WI38 (cell line): ENCODE results near the gene NOS1.

Source experiments
- H3K4me3 ChIP-seq: 2 replicates; pipeline ENCODE4 v1.5.1; 2011; ENCODE audit warnings: low read depth, mild to moderate bottlenecking, control low read depth, low read length
- TF ChIP-seq, protein P1 (sequence below): IDR thresholded peaks from 2 replicates; pipeline ENCODE4 v1.5.1; 2012; ENCODE audit warnings: low read depth, mild to moderate bottlenecking, control low read depth, low read length

The NOS1 gene

DNA sequence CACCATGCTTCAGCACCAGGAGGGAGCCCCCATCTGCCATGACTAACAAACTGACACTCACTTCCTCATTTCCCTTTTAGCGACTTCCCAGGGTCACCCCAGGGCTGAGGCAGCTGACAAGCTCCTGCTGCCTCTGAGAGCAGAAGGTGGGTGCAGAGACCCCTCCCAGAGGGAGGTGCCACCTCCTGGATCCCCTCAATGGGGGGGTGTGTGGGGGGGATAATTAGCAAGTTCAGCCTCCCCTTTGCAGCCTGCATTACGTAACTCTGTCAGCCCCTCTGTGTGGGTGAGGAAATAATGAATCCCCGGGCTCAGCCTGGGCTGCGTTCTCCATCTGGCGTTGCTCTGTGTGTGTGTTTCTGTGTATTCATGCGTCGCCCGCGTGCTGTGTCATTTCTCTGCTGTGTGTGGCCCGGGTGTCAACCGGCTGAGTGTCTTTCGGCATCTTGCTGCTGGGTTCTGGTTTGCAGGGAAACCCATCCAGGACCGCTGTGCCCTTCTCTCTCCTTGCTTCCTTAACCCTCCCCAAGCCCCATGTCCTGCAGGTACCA lies 28.0 kb downstream of the NOS1 start:
- TF ChIP-seq, protein P1, sequence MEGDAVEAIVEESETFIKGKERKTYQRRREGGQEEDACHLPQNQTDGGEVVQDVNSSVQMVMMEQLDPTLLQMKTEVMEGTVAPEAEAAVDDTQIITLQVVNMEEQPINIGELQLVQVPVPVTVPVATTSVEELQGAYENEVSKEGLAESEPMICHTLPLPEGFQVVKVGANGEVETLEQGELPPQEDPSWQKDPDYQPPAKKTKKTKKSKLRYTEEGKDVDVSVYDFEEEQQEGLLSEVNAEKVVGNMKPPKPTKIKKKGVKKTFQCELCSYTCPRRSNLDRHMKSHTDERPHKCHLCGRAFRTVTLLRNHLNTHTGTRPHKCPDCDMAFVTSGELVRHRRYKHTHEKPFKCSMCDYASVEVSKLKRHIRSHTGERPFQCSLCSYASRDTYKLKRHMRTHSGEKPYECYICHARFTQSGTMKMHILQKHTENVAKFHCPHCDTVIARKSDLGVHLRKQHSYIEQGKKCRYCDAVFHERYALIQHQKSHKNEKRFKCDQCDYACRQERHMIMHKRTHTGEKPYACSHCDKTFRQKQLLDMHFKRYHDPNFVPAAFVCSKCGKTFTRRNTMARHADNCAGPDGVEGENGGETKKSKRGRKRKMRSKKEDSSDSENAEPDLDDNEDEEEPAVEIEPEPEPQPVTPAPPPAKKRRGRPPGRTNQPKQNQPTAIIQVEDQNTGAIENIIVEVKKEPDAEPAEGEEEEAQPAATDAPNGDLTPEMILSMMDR = no peak
- H3K4me3 ChIP-seq = no peak overlapping the region

DNA sequence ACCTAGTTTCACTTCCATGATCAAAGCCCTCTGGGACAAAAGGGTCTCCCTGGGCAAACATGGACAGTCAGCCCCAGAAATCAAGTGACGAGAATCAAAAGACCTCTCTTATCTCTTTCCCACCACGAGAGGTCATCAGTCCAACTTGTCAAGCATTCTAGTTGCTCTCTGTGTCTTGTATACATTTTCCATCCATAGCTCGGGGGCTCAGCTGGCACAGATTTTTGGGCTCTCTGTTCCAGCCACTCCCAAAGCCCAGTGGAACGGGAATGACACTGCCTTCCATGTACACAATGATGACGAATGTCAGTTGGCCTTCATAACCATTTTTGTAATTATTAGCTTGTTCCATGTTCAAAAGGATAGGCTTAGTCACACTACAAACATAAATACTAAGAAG lies 29.7 kb downstream of the NOS1 start:
- no peak overlapping the region for H3K4me3 ChIP-seq
- TF ChIP-seq, protein P1 = no peak

DNA sequence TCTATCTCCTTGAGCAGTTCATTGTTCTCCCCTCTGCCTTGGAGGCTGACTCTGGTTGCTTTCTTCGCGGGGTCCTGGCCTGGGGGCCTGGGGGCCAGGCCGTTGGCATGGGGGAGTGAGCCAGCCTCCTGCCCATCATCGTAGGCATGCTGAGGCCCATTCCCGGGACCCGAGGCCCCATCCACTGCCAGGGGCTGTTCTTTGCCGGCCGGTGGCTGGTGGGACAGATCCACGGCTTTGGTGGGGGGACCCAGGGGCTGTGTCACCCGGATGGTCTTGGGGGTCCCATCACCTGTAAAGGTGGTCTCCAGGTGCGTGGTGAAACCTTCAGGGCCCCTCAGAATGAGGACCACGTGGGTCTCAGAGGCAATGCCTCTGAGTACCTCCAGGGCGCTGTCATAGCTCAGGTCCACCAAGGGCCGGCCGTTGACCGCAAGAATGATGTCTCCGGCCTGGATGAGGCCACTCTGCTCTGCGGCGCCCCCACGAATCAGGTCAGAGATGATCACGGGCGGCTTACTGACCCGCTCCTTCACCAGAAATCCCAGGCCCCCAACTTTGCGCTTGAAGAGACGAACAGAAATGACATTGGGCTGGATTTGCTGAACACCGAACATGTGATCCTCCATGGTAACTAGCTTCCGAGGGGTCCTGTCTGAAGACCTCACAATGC lies 30.8 kb downstream of the NOS1 start:
- H3K4me3 ChIP-seq = no peak overlapping the region
- TF ChIP-seq, protein P1 = no peak

DNA sequence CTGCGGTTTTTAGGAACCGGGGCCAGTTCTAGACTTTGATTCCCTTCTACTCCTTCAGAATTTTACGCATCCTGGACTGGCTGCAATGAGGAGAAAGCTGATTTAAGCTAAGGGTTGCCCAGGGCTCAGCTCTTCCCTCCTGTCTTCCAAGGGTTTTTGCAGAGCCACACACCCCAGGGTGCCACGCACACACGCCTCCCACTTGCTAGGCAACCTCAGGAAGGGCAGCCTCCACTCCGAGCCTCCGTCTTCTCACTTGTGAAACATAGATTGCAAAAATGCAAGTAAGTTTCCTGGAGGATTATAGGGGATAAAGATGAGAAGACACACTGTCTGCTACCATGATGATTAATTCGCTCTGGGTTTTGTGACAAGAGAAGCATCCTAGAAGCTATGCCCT lies 31.7 kb downstream of the NOS1 start:
- TF ChIP-seq, protein P1 = no peak

DNA sequence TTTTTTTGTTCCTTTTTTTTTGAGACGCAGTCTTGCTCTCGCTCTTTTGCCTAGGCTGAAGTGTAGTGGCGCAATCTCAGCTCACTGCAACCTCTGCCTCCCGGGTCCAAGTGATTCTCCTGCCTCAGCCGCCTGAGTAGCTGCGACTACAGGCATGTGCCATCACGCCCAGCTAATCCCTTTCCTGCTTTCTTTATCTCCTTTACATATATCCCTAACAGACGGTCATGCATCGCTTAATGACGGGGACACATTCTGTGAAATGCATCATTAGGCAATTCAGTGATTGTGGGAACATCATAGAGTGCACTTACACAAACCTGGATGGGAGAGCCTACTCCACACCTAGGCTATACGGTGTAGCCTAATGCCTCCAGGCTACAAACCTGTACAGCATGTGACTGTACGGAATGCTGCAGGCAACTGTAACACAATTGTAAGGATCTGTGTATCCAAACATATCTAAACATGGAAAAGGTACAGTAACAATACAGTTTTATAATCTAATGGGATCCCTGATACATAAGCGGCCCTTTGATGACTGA lies 32.8 kb downstream of the NOS1 start:
- TF ChIP-seq, protein P1 = no peak
- H3K4me3 ChIP-seq = no peak overlapping the region

More for the DNA sequence above, 31.7 kb downstream of the NOS1 start:
- no peak overlapping the region for H3K4me3 ChIP-seq

DNA sequence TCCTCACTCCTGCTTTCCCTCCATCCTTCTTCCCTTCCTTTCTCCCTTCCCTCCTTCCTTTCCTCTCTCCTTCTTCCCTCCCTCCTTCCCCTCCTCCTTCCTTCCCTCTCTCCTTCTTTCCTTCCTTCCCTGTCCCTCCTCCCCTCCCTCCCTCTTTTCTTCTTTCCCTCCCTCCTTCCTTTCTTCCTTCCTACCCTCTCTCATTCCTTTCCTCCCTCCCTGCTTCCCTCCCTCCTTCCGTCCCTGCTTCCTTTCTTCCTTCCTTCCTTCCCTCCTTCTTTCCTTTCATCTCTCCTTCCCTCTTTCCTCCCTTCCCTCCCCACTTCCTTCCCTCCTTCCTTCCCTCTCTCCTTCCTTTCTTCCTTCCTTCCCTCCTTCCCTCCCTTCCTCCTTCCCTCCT lies 39.0 kb downstream of the NOS1 start:
- TF ChIP-seq, protein P1 = no peak
- no peak overlapping the region for H3K4me3 ChIP-seq

DNA sequence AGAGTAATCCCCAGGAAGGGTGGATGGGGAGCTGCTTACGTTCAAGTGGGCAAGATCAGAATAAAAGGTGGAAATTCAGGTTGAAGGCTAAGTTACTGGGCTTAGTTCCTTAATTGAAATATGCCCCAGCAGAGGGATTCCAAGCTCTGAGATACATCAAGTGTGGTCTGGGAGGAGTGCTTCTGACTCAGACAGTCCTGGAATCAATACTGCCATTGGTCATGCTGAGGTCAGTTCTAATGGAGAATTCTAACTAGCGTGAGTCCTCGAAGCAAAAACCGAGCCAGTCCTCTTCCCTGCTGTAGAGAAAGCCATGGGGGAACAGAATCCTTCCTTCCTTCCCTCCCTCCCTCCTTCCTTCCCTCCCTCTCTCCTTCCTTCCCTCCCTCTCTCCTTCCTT lies 39.9 kb downstream of the NOS1 start:
- TF ChIP-seq, protein P1 = no peak
- no peak overlapping the region for H3K4me3 ChIP-seq
